Neuronal stem cell (in vitro differentiated cells): Measurements from ENCODE around the gene PLXNC1.

Experiments
- DNase-seq: peaks from one replicate; pipeline ENCODE4 v3.0.0-alpha.2; 2013; ENCODE audit warnings: low spot score
- H2AFZ ChIP-seq: one replicate; pipeline ENCODE4 v1.6.1; 2013; ENCODE audit warnings: mild to moderate bottlenecking, low read length, inconsistent platforms
- H2AK5ac ChIP-seq: 2 replicates; pipeline ENCODE4 v1.6.1; 2013; ENCODE audit warnings: low read depth, mild to moderate bottlenecking, inconsistent platforms, low read length, moderate library complexity, mixed read lengths
- H2BK120ac ChIP-seq: 2 replicates; pipeline ENCODE4 v1.6.1; 2013; ENCODE audit warnings: low read depth, mild to moderate bottlenecking, inconsistent platforms, low read length, moderate library complexity, mixed read lengths
- H2BK12ac ChIP-seq: one replicate; pipeline ENCODE4 v1.6.1; 2013; ENCODE audit warnings: low read length, inconsistent platforms
- H2BK15ac ChIP-seq: 2 replicates; pipeline ENCODE4 v1.6.1; 2013; ENCODE audit warnings: mild to moderate bottlenecking, low read length, inconsistent platforms, mixed read lengths
- H2BK5ac ChIP-seq: one replicate; pipeline ENCODE4 v1.6.1; 2013; ENCODE audit warnings: inconsistent platforms, mild to moderate bottlenecking, low read length, moderate library complexity
- H3K14ac ChIP-seq: one replicate; pipeline ENCODE4 v1.6.1; 2013; ENCODE audit warnings: low read length, inconsistent platforms
- H3K18ac ChIP-seq: 2 replicates; pipeline ENCODE4 v1.6.1; 2013; ENCODE audit warnings: low read length, inconsistent platforms
- H3K23ac ChIP-seq: 2 replicates; pipeline ENCODE4 v1.6.1; 2013; ENCODE audit warnings: low read depth, mild to moderate bottlenecking, mixed read lengths, low read length, inconsistent platforms; ENCODE audit not compliant: poor library complexity
- H3K27ac ChIP-seq: replicated peaks from 3 replicates; pipeline ENCODE4 v1.5.1; 2013; ENCODE audit warnings: low read length, inconsistent platforms
- H3K27me3 ChIP-seq, 3 experiments: 2 replicates each; pipeline ENCODE4 v1.6.1; 2013; ENCODE audit warnings: low read length in 3 of 3, mild to moderate bottlenecking in 2 of 3, inconsistent platforms in 1 of 3, low read depth in 1 of 3, mixed read lengths in 1 of 3, moderate library complexity in 1 of 3; ENCODE audit not compliant: control insufficient read depth in 3 of 3, insufficient read depth in 3 of 3
- H3K36me3 ChIP-seq, 2 donors: replicated peaks in 1 of 2; 2 replicates each; pipeline ENCODE4 v1.6.1; 2013; ENCODE audit warnings: low read length in 2 of 2; ENCODE audit not compliant: control insufficient read depth in 2 of 2, insufficient read depth in 2 of 2
- H3K4ac ChIP-seq: 2 replicates; pipeline ENCODE4 v1.6.1; 2013; ENCODE audit warnings: inconsistent platforms, mild to moderate bottlenecking, low read length, moderate library complexity
- H3K4me1 ChIP-seq, 2 donors: 1 replicate in 1 of 2; 2 replicates in 1 of 2; pipeline ENCODE4 v1.6.1; 2013; ENCODE audit warnings: low read length in 2 of 2, low read depth in 1 of 2; ENCODE audit not compliant: control insufficient read depth in 2 of 2, insufficient read depth in 1 of 2
- H3K4me2 ChIP-seq: one replicate; pipeline ENCODE4 v1.6.1; 2013; ENCODE audit warnings: mild to moderate bottlenecking, low read length, inconsistent platforms; ENCODE audit not compliant: insufficient read depth, poor library complexity, severe bottlenecking
- H3K4me3 ChIP-seq, 2 donors: 2 replicates each; pipeline ENCODE4 v1.5.1; 2013; ENCODE audit warnings: low read length in 2 of 2, mild to moderate bottlenecking in 2 of 2, inconsistent platforms in 1 of 2, moderate library complexity in 1 of 2
- H3K79me1 ChIP-seq: one replicate; pipeline ENCODE4 v1.6.1; 2013; ENCODE audit warnings: low read depth, mild to moderate bottlenecking, inconsistent platforms, low read length, moderate library complexity
- H3K9ac ChIP-seq: one replicate; pipeline ENCODE4 v1.6.1; 2013; ENCODE audit warnings: mild to moderate bottlenecking, low read depth, low read length, inconsistent platforms; ENCODE audit not compliant: poor library complexity
- H3K9me3 ChIP-seq, 2 donors: replicated peaks in 1 of 2; 2 replicates each; pipeline versions ENCODE3 to v1.6.1; 2013; ENCODE audit warnings: low read length in 2 of 2, mild to moderate bottlenecking in 2 of 2, inconsistent platforms in 1 of 2, low read depth in 1 of 2, mixed read lengths in 1 of 2, moderate library complexity in 1 of 2; ENCODE audit not compliant: control insufficient read depth in 2 of 2, insufficient read depth in 1 of 2
- H4K8ac ChIP-seq: one replicate; pipeline ENCODE4 v1.6.1; 2013; ENCODE audit warnings: low read depth, mild to moderate bottlenecking, inconsistent platforms, low read length, moderate library complexity
- H4K91ac ChIP-seq: one replicate; pipeline ENCODE4 v1.6.1; 2013; ENCODE audit warnings: low read length, low read depth, mild to moderate bottlenecking, inconsistent platforms; ENCODE audit not compliant: poor library complexity
- WGBS, 2 donors: extraction: QIAGEN DNeasy Blood & Tissue Kit; methylation state at CpG; one replicate each; pipeline ENCODE4 v1.1.7; 2013; ENCODE audit warnings: missing lambda C conversion rate in 2 of 2, mixed read lengths in 1 of 2; ENCODE audit not compliant: insufficient read length in 2 of 2, insufficient replicate concordance in 1 of 2; ENCODE audit errors: extremely low coverage in 2 of 2; 5-methylcytosine and 5-hydroxymethylcytosine counted together

Gene PLXNC1

DNA sequence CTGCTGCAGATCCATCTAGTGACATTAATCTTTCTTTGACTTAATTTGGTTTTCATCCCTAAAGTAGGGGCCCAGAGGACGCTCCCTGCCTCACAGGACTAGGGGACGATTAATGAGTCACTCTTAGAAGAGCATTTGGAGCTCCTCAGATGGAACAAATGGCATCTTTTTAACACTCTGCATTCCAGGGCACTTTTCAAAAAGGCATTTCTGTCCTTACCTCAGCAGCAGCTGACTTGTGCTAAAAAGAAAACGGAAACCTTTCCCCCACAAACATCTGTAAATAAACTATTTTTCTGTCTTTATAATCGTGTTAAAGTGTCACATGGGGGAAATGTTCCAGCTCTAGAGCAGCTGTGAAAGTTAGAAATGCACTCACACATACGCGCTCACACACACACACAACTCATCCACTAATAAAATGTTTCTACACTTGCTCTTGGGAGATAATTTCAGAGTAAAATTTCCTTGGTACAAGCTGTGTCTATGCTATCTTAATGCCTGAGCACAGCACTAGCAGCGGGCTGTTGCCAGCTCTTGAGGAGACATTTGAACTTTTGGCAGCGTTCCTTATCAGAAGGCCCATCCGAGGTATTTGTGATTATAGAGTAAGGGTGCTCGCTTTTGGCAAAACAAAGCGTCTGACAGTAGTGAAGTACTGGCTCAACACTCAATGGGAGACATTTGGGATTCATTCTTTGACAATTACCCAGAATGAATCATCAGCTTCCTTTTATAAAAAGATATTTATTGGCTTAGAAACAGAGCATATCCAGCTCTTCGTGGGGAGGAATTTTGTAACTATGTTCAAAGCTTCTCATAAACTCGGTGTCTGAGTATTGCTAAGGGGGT lies 141.3 kb downstream of the PLXNC1 start:
- DNase-seq = no peak
- Histone ChIP-seq H2AK5ac (no peak overlapping the region), H2BK15ac (no peak overlapping the region), H2BK12ac (no peak overlapping the region), H3K4ac (no peak overlapping the region), H2AFZ (no peak overlapping the region), H4K8ac (no peak overlapping the region), H4K91ac (no peak overlapping the region), H3K27ac (peak overlapping the region; percentile 67), H3K23ac (no peak overlapping the region), H3K79me1 (no peaks in the 10 kb centered on the region), H3K4me2 (peak overlapping the region; percentile 19), H3K4me3 (no peak overlapping the region), H2BK120ac (no peak overlapping the region), H3K27me3 (no peaks in the 10 kb centered on the region), H3K9me3 (no peaks in the 10 kb centered on the region), H3K14ac (no peak overlapping the region), H3K36me3 (peaks cover 0 to 6% of the 10 kb centered on the region in 2 donors), H3K4me1 (peaks cover 0 to 23% of the 10 kb centered on the region in 2 donors), H3K18ac (no peak overlapping the region), H2BK5ac (no peak overlapping the region), H3K9ac (no peak overlapping the region)
- no CpG with 5 or more reads among the region's 13 CpGs for WGBS, 2 donors

GRCh38 chr12:94290353-94290752 lies 142.0 kb downstream of the PLXNC1 start:
- Histone ChIP-seq H3K4me3 (no peak overlapping the region), H3K4me1 (peaks cover 0 to 23% of the 10 kb centered on the region in 2 donors), H3K27me3 (no peaks in the 10 kb centered on the region), H3K9me3 (no peaks in the 10 kb centered on the region), H2BK120ac (no peak overlapping the region), H4K8ac (no peak overlapping the region), H3K9ac (no peak overlapping the region), H2AFZ (no peak overlapping the region), H3K36me3 (peaks cover 2 to 11% of the 10 kb centered on the region in 2 donors), H3K14ac (no peak overlapping the region), H2BK15ac (no peak overlapping the region), H3K4me2 (peak overlapping the region; percentile 19), H4K91ac (no peak overlapping the region), H3K79me1 (no peaks in the 10 kb centered on the region), H2AK5ac (no peak overlapping the region), H3K27ac (peak overlapping the region; percentile 67), H3K18ac (no peak overlapping the region), H2BK12ac (no peak overlapping the region), H3K23ac (no peak overlapping the region), H2BK5ac (no peak overlapping the region), H3K4ac (no peak overlapping the region)
- peak; percentile 12 for DNase-seq
- no CpG with 5 or more reads among the region's 4 CpGs for whole genome bisulfite sequencing, 2 donors

GRCh38 chr12:94297096-94297699 lies 148.8 kb downstream of the PLXNC1 start:
- Histone ChIP-seq H4K91ac (no peak overlapping the region), H3K79me1 (no peaks in the 10 kb centered on the region), H3K23ac (no peak overlapping the region), H2BK5ac (no peak overlapping the region), H2BK12ac (no peak overlapping the region), H3K4ac (no peak overlapping the region), H2AFZ (no peak overlapping the region), H3K36me3 (peaks cover 14 to 45% of the 10 kb centered on the region in 2 donors), H2BK15ac (no peak overlapping the region), H3K4me3 (no peak overlapping the region), H3K14ac (no peak overlapping the region), H3K18ac (no peak overlapping the region), H3K9me3 (no peaks in the 10 kb centered on the region), H3K4me1 (no peaks in the 10 kb centered on the region), H3K27ac (no peak overlapping the region), H3K9ac (no peak overlapping the region), H3K27me3 (no peaks in the 10 kb centered on the region), H3K4me2 (no peak overlapping the region), H2BK120ac (no peak overlapping the region), H4K8ac (no peak overlapping the region), H2AK5ac (no peak overlapping the region)
- no peak for DNase-seq
- WGBS, 2 donors = no CpG with 5 or more reads among the region's 6 CpGs

- no peak overlapping the region for H2AFZ ChIP-seq
- peaks cover 14 to 50% of the 10 kb centered on the region in 2 donors for H3K36me3 ChIP-seq
- H3K4me1 ChIP-seq = no peaks in the 10 kb centered on the region
- no peak overlapping the region for H3K4ac ChIP-seq
- no peaks in the 10 kb centered on the region for H3K27me3 ChIP-seq
- H4K8ac ChIP-seq = no peak overlapping the region
- no peak overlapping the region for H3K4me2 ChIP-seq
- no peak overlapping the region for H3K4me3 ChIP-seq
- no peak for DNase-seq
- H2BK5ac ChIP-seq = no peak overlapping the region
- no peak overlapping the region for H4K91ac ChIP-seq
- no peak overlapping the region for H2BK120ac ChIP-seq
- no peaks in the 10 kb centered on the region for H3K79me1 ChIP-seq
- H3K27ac ChIP-seq = no peak overlapping the region
- no peak overlapping the region for H2AK5ac ChIP-seq
- H3K23ac ChIP-seq = no peak overlapping the region
- H2BK15ac ChIP-seq = no peak overlapping the region
- H3K18ac ChIP-seq = no peak overlapping the region
- no peak overlapping the region for H3K14ac ChIP-seq
- no peaks in the 10 kb centered on the region for H3K9me3 ChIP-seq
- H2BK12ac ChIP-seq = no peak overlapping the region
- H3K9ac ChIP-seq = no peak overlapping the region
- WGBS, 2 donors = no CpG with 5 or more reads among the region's 2 CpGs
Observed at GRCh38 chr12:94297876-94298505, 149.6 kb downstream of the PLXNC1 start.
